ENCODE results near the gene ZPR1.

GRCh38 chr11:116738975-116739374, 48.8 kb downstream of the ZPR1 start:
- TF ChIP-seq RFX5 (IDR thresholded peaks at IDR 0.05; ENCODE audit: low read depth, low read length) (no peak), CHD1 (IDR thresholded peaks at IDR 0.05; ENCODE audit: low read depth, low read length) (no peak), CTCF (conservative IDR thresholded peaks at IDR 0.05; ENCODE audit: low read depth, low read length) (no peak), FOS (IDR thresholded peaks at IDR 0.05; ENCODE audit: low read depth, low read length) (no peak), MXI1 (IDR thresholded peaks at IDR 0.05; ENCODE audit: borderline replicate concordance, low read depth, low read length) (no peak), USF2 (IDR thresholded peaks at IDR 0.05; ENCODE audit: low read depth, low read length) (no peak), RCOR1 (IDR thresholded peaks at IDR 0.05; ENCODE audit: insufficient replicate concordance, low read length) (no peak), RAD21 (IDR thresholded peaks at IDR 0.05; ENCODE audit: low read length) (no peak), POLR2A (IDR thresholded peaks at IDR 0.05; ENCODE audit: low read depth, low read length) (no peak), CEBPB (IDR thresholded peaks at IDR 0.05; ENCODE audit: low read depth, low read length) (no peak), MAFK (IDR thresholded peaks at IDR 0.05; ENCODE audit: low read depth, low read length) (no peak), MAZ (IDR thresholded peaks at IDR 0.05; ENCODE audit: borderline replicate concordance, low read depth, low read length) (no peak), NFE2L2 (IDR thresholded peaks at IDR 0.05; ENCODE audit: low read depth, low read length) (no peak), BHLHE40 (IDR thresholded peaks at IDR 0.05; ENCODE audit: low read depth, low read length) (no peak)
